A673 (cell line): Measurements from ENCODE around the gene CDC42BPA. TPM values are rescaled to one million over a fixed set of nuclear protein-coding genes. Genes with fewer than 3 reads are reported as not detected.
A peak's percentile ranks its signal among the peaks of the same experiment; 100 is the strongest.

Experiments
- BruUV-seq: library from RNA; stranded (reverse); fragments of 400-500 nt; replicated peaks from 2 replicates; lab custom pipeline; 2021; lab: Mats Ljungman, UMichigan
- CTCF ChIA-PET: fragments of 300-600 bp; sonication (Branson Sonifier 250); formaldehyde crosslinking; loops from one replicate; lab custom pipeline; 2022; ENCODE audit warnings: antibody characterized with exemption; lab: Charles Lee
- POLR2A ChIA-PET: fragments of 300-600 bp; sonication (Branson Sonifier 250); formaldehyde crosslinking; loops from one replicate; lab custom pipeline; 2022; ENCODE audit warnings: antibody characterized with exemption; ENCODE audit not compliant: low non-redundant PET; lab: Charles Lee
- DNase-seq: peaks from one replicate; pipeline ENCODE4 v3.0.0-alpha.2; 2015; ENCODE audit warnings: low spot score
- H3K27ac ChIP-seq: fragments of 200-600 bp; sonication (generic); 2 replicates; pipeline ENCODE4 v1.5.1; 2016; ENCODE audit warnings: mixed run types, low read depth, mild to moderate bottlenecking, mixed read lengths, antibody characterized with exemption, low read length; ENCODE audit not compliant: poor library complexity, severe bottlenecking
- H3K27me3 ChIP-seq: fragments of 200-600 bp; sonication (generic); replicated peaks from 2 replicates; pipeline ENCODE4 v1.6.1; 2017; ENCODE audit warnings: mixed run types, low read depth, mild to moderate bottlenecking, mixed read lengths, antibody characterized with exemption, low read length; ENCODE audit not compliant: insufficient read depth, poor library complexity
- H3K36me3 ChIP-seq: fragments of 200-600 bp; sonication (generic); 2 replicates; pipeline ENCODE4 v1.6.1; 2016; ENCODE audit warnings: mixed run types, mild to moderate bottlenecking, mixed read lengths, antibody characterized with exemption, low read length; ENCODE audit not compliant: insufficient read depth, poor library complexity, severe bottlenecking
- H3K4me1 ChIP-seq: fragments of 200-600 bp; sonication (generic); 2 replicates; pipeline ENCODE4 v1.6.1; 2017; ENCODE audit warnings: mixed run types, mild to moderate bottlenecking, mixed read lengths, antibody characterized with exemption, low read length; ENCODE audit not compliant: insufficient read depth, poor library complexity, severe bottlenecking
- H3K4me3 ChIP-seq: fragments of 200-600 bp; sonication (generic); 2 replicates; pipeline ENCODE4 v1.5.1; 2016; ENCODE audit warnings: low read depth, mixed run types, mild to moderate bottlenecking, mixed read lengths, low read length; ENCODE audit not compliant: poor library complexity, severe bottlenecking
- H3K9me3 ChIP-seq: fragments of 200-600 bp; sonication (generic); 2 replicates; pipeline ENCODE4 v1.6.1; 2016; ENCODE audit warnings: mixed run types, low read depth, mild to moderate bottlenecking, mixed read lengths, antibody characterized with exemption, low read length; ENCODE audit not compliant: poor library complexity, severe bottlenecking
- CTCF ChIP-seq: fragments of 300-800, 200-600 bp; sonication (generic); conservative IDR thresholded peaks from 2 replicates; pipeline ENCODE4 v1.5.1; 2017; ENCODE audit warnings: low read depth, mild to moderate bottlenecking, antibody characterized with exemption, low read length, moderate library complexity, mixed read lengths
- EZH2 ChIP-seq: fragments of 200-600 bp; sonication (generic); IDR thresholded peaks from 2 replicates; pipeline ENCODE4 v1.6.1; 2017; ENCODE audit warnings: borderline replicate concordance, low read depth, mild to moderate bottlenecking, mixed read lengths, antibody characterized with exemption, low read length; ENCODE audit not compliant: poor library complexity, severe bottlenecking
- intact Hi-C: fragments of 100-400 bp; cut with micrococcal nuclease; formaldehyde crosslinking; loops from one replicate; pipeline ENCODE4 v1.10.0; 2022; ENCODE audit not compliant: unreplicated experiment
- total RNA-seq: library from RNA; stranded (reverse); gene quantifications from 2 replicates; pipeline ENCODE4 v1.2.3, GENCODE V29; 2021

CDC42BPA gene
- total RNA-seq, 1 experiment from 2014 or later: 21.7 TPM

- no peak overlapping the region for H3K4me3 ChIP-seq
- no peaks in the 10 kb centered on the region for H3K36me3 ChIP-seq
- H3K4me1 ChIP-seq: peaks cover 3% of the 10 kb centered on the region
- TF ChIP-seq EZH2: no peak
- TF ChIP-seq CTCF: no peak
- intact Hi-C loops: no loop called here
- no TSS peak for BruUV-seq
- ChIA-PET POLR2A (no interaction called here), CTCF (no interaction called here)
- H3K27me3 ChIP-seq: peaks cover 21% of the 10 kb centered on the region
- DNase-seq: no peak
- H3K9me3 ChIP-seq: no peaks in the 10 kb centered on the region
- H3K27ac ChIP-seq: no peak overlapping the region
These were observed 2.2 kb upstream of the CDC42BPA start for GRCh38 chr1:227320476-227320875.

- Histone ChIP-seq H3K36me3 (no peaks in the 10 kb centered on the region), H3K4me1 (peaks cover 11% of the 10 kb centered on the region), H3K27me3 (peaks cover 21% of the 10 kb centered on the region), H3K9me3 (no peaks in the 10 kb centered on the region), H3K27ac (peak overlapping the region; percentile 92), H3K4me3 (peak overlapping the region; percentile 90)
- peak; percentile 67 for DNase-seq
- intact Hi-C loops: loop anchor here (5.0 to 10.0 kb wide), 2 partner anchors 82 to 116 kb away; no protein-coding TSS in a partner anchor
- POLR2A ChIA-PET: no interaction called here
- TF ChIP-seq EZH2 (no peak), CTCF (no peak)
- BruUV-seq: no TSS peak
- CTCF ChIA-PET: no interaction called here
These were observed 738 bp upstream of the CDC42BPA start for GRCh38 chr1:227318853-227319607.

GRCh38 chr1:227317523-227318015 is 723 bp downstream of the CDC42BPA start:
- Histone ChIP-seq H3K9me3 (no peaks in the 10 kb centered on the region), H3K36me3 (no peaks in the 10 kb centered on the region), H3K4me1 (peaks cover 11% of the 10 kb centered on the region), H3K27ac (peak overlapping the region; percentile 92), H3K27me3 (peaks cover 21% of the 10 kb centered on the region), H3K4me3 (peak overlapping the region; percentile 90)
- ChIA-PET CTCF (no interaction called here), POLR2A (no interaction called here)
- TF ChIP-seq CTCF: 0 out of 2 replicates have a peak, but pooled peaks have one; percentile 23
- TF ChIP-seq EZH2: no peak
- DNase-seq: peak; percentile 86
- BruUV-seq: no TSS peak
- intact Hi-C loops: loop anchor here (5.0 to 10.0 kb wide), 2 partner anchors 80 to 117 kb away; no protein-coding TSS in a partner anchor
